G401.6 (cell line): ENCODE data around the gene MARCO.
"Not testable (repeated sequence)": the region's sequence is repeated elsewhere in the genome, so short reads cannot be mapped to it uniquely, and the experiment has no call there.

Experiments
- FAIRE-seq: peaks from 2 replicates; lab custom pipeline; 2012; peaks lifted over from hg19 to GRCh38; lab: Jason Lieb, UNC

MARCO gene

GRCh38 chr2:118975133-118975532 lies 33.1 kb downstream of the MARCO start:
- no peak for FAIRE-seq

DNA sequence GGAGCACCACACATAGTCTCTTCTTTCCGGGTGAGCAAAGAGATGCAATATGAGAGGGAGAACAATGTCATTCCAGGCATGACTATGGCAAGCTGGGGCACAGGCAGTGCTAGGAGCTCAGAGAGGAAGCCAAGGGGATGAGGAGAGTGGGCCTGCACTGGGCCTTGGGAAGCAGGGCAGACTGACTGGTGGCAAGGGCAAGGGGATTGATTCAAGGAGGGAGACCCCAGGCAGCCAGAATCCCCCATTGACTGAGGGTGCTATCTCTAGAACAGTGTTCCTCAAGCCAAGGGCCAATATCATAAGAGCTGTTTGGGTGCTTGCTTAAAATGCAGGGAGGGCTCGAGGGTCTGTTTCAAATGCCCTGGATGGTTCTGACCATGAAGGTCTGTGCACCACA lies 36.1 kb downstream of the MARCO start:
- no peak for FAIRE-seq

- FAIRE-seq: no peak
Observed at GRCh38 chr2:118979152-118979861, 37.3 kb downstream of the MARCO start.

GRCh38 chr2:118980022-118980421 lies 38.0 kb downstream of the MARCO start:
- FAIRE-seq: no peak

- FAIRE-seq: no peak
Observed at GRCh38 chr2:118980573-118980972, 38.6 kb downstream of the MARCO start.

GRCh38 chr2:118981632-118982031 lies 39.6 kb downstream of the MARCO start:
- no peak for FAIRE-seq

DNA sequence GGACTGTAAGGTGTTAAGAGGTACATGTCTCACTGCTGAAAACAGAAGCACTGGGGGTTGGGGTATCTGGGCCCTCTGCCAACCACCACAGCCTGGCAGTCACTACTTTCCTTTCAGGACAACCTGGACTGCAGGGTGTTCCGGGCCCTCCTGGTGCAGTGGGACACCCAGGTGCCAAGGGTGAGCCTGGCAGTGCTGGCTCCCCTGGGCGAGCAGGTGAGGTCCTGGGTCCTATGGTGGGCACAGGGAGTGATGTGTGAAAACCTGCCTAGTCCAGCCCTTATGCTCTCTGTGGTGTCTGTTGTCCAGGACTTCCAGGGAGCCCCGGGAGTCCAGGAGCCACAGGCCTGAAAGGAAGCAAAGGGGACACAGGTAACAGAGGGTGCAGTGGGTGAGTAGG lies 40.0 kb downstream of the MARCO start:
- FAIRE-seq: no peak

DNA sequence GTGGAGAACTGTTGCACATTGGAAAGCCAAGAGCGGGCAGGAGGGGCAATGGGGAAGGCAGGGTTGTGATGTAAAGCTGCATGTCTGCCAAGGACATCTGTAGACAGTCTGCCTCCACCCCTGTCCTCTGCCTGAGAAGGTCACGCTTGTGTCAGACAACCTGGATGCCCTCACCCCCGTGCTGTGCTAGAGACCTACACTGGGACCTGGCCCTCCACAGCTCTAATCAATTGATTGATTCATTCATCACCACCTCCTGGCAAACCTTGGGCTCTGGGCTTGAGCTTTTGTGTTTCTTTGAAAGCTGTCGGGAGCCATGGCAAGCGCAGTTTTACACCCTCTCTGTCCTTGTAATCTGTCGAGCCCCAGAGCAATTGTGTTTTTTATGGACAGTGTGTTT lies 41.1 kb downstream of the MARCO start:
- no peak for FAIRE-seq

- no peak for FAIRE-seq
Observed at GRCh38 chr2:118983915-118984314, 41.9 kb downstream of the MARCO start.

DNA sequence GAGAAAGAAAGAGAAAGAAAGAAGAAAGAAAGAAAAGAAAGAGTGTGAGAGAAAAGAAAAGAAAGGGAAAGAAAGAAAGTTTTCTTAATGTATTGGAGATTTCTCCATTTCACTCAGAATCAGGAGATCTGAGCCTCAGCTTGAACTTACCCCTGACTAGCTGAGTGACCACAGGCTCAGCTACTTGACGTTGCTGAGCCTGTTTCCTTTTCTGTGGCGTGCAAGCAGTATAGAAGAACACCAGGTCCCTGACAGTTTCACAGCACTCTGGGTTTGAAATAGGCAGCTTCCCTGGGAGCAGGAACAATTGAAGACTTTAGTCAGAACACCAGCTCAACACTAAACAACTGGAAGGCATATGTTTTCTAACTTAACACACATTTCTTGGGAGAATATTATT lies 44.7 kb downstream of the MARCO start:
- no peak for FAIRE-seq

GRCh38 chr2:118987886-118988285 lies 45.9 kb downstream of the MARCO start:
- no peak for FAIRE-seq

DNA sequence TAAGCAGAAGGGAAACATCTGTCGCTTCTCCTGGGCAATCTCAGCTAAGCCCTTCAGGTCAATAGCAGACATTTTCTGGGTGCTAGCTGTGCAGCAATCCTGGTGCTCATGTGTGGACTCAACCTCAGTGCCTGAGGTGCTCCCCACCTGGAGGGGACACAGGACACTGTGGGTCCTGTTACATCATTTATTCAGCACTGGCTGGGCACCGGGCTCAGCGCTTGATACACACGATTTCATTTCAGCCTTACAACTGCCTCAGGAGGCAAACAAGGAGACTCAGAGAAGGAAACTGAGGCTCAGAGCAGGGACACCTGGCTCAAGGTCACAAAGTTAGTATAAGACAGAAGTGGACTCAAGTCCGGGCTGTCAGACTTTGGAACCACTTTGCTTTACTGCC lies 46.7 kb downstream of the MARCO start:
- FAIRE-seq: no peak

- no peak for FAIRE-seq
Observed at GRCh38 chr2:118989481-118989880, 47.5 kb downstream of the MARCO start.

DNA sequence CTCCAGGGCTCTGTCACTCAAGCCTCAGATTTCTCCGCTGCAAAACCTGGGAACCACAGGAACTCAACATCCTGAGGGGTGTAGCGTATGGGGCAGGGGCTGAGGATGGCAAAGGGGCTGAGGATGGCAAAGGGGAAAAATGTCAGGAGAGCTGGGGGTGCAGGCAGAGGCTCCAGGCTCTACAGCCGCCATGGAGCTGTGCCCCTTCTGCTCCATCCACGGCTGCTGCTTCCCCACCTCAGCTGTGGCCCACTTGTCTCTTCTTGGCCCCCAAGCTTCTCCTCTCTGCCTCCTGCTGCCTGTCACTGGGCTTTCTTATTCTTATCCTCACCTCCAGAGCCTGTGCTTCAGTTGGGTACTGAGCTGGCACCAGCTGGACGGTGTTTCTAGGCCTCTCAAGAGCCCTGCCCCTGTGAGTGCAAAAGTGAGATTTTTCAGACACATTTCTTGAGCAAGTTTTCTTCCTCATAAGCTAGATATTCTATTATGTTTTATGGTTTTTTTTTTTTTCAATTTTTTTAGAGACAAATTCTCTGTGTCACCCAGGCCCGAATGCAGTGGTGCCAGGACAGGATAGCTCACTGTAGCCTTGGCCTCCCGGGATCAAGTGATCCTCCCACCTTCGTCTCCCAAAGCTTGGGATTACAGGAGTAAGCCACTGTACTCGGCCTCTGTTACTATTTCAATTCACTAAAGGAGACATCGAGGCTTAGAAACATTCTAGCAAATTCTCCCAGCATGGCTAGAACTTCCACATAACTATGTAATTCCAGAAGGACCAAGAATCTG lies 49.0 kb downstream of the MARCO start:
- FAIRE-seq: no peak

GRCh38 chr2:118991554-118991953 lies 49.6 kb downstream of the MARCO start:
- FAIRE-seq: no peak

DNA sequence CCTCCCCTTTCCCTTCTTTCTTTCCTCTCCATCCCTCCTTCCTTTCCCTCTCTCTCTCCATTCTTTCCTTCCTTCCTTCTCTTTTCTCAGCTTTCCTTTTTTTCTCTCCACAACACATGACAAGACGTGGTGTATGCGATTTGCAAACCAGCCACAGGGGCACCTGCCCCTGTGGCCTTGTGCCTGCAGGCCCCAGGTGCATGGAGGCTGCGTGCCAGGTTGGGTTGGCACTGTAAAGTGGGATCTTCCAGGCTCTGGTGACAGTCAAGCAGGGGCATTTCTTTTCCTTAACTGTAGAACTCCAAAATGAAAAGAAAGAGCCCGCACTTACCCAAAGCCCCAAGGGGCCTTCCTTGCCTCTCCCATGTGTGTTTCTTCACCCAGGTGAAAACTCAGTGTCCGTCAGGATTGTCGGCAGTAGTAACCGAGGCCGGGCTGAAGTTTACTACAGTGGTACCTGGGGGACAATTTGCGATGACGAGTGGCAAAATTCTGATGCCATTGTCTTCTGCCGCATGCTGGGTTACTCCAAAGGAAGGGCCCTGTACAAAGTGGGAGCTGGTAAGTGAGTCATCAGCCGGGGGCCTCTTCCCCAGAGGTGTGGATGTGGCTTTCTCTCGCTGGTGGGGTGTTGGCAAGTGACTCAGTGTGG lies 50.9 kb downstream of the MARCO start:
- FAIRE-seq: no peak

DNA sequence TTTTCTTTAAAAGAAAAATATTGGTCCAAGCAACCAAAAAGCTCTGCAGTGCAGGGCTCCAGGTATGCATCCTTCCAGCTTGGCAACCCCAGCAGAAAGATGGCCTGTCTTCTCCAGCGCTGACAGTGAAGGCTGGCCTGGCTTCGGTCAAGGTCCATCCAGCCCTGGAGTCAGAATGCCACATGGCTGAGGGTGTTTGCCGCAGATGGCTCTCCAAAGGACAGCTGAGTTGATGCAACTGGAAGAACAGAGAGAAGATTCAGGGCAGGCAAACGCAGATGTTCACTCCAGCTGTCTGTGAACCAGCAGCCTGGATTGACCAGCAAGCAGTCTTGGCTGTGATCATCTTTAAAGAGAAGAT lies 51.4 kb downstream of the MARCO start:
- no peak for FAIRE-seq

DNA sequence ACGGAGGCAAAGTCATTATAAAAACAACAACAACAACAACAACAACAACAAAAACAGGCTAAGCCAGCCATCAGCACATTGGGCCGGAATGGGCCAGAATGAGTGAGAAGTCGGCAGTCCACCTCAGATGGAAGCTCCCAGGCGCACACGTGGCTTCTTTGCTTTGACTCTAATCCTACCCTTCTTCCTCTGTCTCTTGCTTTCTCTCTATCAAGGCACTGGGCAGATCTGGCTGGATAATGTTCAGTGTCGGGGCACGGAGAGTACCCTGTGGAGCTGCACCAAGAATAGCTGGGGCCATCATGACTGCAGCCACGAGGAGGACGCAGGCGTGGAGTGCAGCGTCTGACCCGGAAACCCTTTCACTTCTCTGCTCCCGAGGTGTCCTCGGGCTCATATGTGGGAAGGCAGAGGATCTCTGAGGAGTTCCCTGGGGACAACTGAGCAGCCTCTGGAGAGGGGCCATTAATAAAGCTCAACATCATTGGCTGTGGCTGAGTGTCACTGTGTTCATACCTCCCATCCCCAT lies 52.2 kb downstream of the MARCO start:
- no peak for FAIRE-seq

DNA sequence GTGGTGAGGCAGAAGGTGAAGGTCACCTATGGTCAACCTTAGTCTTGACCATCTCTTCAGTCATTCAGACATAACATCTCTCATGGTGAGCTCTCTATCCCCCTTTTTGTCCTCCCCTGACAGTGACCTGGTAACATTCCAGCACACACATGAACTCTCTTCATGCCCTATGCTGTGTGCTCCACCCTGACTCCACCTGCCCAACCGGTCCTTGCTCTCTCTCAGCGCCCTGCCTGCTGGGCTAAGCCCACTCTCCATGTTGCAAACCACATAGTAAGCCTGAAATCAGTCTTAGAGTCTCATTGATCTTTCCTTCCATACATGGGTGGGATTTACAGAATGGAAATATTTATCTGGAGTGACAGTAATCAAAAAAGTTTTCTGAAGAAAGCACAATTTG lies 52.8 kb downstream of the MARCO start:
- FAIRE-seq: no peak

DNA sequence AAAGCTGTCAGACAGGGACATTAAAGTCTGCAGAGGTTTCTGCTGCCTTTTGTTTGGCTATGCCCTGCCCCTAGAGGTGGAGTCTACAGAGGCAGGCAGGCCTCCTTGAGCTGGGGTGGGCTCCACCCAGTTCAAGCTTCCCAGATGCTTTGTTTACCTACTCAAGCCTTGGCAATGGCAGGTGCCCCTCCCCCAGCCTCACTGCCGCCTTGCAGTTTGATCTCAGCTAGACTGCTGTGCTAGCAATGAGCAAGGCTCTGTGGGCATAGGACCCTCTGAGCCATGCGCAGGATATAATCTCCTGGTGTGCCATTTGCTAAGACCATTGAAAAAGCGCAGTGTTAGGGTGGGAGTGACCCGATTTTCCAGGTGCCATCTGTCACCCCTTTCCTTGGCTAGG lies 61.9 kb downstream of the MARCO start:
- FAIRE-seq: not testable (repeated sequence)

DNA sequence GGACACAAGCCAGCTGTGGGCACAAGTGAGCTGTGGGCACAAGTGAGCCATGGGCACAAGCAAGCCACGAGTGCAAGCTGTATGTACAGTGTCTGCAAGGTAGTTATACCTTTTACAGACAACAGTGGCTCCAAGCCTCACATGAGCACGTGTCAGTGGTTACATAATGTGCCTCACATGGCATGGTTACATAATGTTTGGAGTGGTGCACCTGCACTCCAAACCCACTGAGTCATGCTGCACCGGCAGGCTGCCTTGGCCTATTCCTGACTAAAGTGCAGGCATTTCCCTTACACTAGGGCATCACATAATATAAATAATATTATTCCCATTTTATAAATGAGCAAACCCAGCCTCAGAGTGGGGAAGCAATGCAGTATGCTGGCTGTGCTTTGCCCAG lies 62.6 kb downstream of the MARCO start:
- FAIRE-seq: no peak

GRCh38 chr2:119005051-119005450 lies 63.1 kb downstream of the MARCO start:
- FAIRE-seq: no peak

DNA sequence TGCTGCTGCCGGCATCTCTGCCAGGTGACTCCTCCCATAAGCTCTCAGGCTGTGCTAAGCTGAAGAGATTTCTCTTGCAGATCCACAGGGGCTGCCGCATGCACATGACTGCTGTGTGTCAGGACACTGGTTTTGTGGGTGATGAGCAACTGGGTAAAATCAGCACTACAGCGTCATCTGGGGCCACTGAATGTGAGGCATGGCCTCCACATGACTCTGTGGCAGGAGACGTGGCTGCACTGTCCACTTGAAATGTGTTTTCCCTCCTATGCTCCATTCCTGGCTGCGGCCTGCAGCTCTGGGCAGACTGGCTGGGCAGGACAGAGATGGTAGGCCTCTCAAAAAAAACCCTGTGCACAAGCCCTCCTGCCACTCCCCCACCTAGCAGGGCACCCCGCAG lies 63.6 kb downstream of the MARCO start:
- no peak for FAIRE-seq
